ENCODE data around the gene NAA38. TPM values are rescaled to one million over a fixed set of nuclear protein-coding genes. Genes with fewer than 3 reads are reported as not detected.

NAA38 gene
- total RNA-seq, 2 experiments from 2014 or later: 62.1 to 71.7 TPM

DNA sequence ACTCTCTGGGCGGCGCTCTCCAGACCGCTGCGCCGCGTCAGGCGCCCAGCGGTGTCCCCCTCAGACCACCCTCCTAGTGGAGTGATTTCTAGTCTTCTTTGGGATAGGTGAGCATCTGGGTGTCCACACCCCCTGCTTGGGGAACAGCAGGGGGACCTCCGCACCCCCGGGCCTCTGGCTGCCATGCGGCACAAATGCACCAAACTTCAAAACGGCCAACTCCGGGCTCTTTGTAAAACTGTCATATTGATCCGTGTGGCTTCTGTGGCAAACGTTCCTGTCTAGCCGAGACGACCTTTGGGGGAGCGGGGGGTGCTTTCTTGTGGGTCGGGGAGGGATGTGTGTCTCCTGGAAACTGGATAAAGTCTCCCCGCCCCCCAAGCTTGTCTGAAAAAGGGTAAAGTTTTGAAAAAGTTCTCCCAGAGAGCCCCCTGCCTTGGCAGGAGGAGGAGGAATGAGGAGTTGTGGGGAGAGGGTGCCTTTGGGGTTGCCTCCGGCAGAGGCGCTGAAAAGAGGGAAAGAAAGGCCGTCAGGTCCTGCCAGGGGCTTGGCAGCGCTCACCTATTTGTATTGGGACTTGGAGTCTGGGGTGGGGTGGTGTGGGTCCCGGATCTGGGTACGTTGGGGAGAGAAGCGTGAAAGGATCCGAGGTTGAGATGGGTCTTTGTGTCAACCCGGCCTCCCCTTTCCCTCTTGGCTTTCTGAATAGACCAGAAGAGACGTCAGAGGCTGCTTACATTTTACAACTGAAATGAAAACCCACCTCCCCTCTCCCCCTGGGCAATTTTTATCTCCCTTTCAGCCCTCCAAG, 29.1 kb upstream of the NAA38 start:
- ATAC-seq (ENCODE audit: low read depth): peak; percentile 8
- peaks cover 10% of the 10 kb centered on the region for H3K4me1 Mint-ChIP-seq
- no peaks in the 10 kb centered on the region for H3K27me3 Mint-ChIP-seq
- H3K4me3 Mint-ChIP-seq: no peak overlapping the region
- no peaks in the 10 kb centered on the region for H3K9me3 Mint-ChIP-seq
- no peak overlapping the region for H3K27ac Mint-ChIP-seq
- peaks cover 9% of the 10 kb centered on the region for H3K36me3 Mint-ChIP-seq
- peak; percentile 72 for DNase-seq
- POLR2A ChIA-PET: interaction anchor here (0.7 to 2.2 kb wide), 9 partner anchors 16 to 336 kb away, joined by 4 to 15 read pairs (median 6); partner anchors contain the start of genes CNTROB, CYB5D1, NAA38 and TP53

DNA sequence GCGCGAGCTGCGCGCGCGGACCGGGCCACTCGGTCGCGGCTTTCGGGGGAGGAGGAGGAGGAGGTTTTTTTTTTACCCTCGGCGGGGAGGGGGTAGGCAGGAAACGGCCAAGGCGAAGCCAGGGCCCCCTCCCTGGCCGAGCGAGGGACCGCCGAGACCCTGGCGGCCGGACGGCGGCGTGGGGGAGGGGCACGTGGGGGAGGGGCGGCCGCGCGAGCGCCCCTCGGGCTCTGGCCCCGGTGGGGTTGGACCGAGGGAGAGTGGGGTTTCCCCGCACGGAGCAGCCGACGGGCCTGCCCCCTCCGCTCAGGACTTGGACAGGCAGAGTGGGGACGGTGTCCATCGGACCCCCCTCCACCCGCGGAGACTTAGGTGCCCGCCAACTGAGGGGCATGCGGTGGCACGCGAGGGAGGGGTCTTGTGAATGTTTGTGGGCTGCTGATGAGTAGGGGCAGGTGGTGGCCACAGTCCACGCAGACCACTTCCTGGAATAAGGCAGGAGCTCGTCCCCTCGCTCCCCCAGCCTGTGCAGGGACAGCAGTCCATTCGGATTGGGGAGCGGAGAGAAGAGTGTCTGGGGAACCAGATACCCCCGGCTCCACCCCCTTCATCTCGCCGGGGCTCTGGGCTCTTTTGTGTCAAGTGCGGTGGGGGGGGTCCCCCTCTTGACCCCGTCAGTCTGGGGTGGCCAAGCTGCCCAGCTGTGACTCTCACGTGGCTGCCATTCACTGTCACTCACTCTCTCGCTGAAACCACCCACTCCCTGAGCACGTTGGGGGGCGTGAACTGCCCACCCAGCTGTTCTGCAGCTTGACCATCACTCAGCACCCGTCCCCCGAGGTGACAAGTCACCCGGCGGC, 28.2 kb upstream of the NAA38 start:
- Mint-ChIP-seq H3K36me3 (peaks cover 6% of the 10 kb centered on the region), H3K27ac (peak overlapping the region; percentile 67), H3K4me1 (peaks cover 10% of the 10 kb centered on the region), H3K4me3 (peak overlapping the region; percentile 48), H3K27me3 (no peaks in the 10 kb centered on the region), H3K9me3 (no peaks in the 10 kb centered on the region)
- peak; percentile 75 for DNase-seq
- POLR2A ChIA-PET: interaction anchor here (0.7 to 2.2 kb wide), 9 partner anchors 15 to 337 kb away, joined by 4 to 15 read pairs (median 6); partner anchors contain the start of genes CNTROB, CYB5D1, NAA38 and TP53
- peak; percentile 8 for ATAC-seq (ENCODE audit: low read depth)

DNA sequence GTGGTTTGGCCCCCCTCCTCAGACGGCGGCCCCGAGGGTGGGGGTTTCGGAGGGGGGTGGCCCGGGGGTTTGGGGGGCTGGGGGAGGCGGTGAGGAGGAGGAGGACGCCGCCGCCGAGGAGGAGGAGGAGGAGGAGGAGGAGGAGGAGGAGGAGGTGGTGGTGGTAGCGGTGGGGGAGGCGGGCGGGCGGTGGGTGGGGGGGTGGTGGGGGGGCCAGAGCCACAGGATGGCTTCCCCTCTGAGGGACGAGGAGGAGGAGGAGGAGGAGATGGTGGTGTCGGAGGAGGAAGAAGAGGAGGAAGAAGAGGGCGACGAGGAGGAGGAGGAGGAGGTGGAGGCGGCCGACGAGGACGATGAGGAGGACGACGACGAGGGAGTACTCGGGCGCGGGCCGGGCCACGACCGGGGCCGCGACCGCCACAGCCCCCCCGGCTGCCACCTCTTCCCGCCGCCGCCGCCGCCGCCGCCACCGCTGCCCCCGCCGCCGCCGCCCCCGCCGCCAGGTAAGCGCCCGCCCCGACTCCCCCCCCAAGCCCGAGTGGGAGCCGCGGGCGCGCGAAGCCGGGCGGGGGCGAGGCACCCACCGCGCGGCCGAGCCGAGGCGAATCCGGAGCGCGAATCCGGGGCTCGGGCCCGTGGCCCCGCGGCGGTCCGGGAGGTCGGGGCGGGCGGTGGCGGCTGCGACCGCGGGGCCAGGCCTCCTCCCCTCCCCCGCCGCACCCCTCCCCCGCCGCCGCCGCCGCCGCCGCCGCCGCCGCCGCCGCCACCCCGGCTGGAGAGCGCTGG, 27.4 kb upstream of the NAA38 start:
- ATAC-seq (ENCODE audit: low read depth) (no peak), DNase-seq (no peak)
- no peaks in the 10 kb centered on the region for H3K27me3 Mint-ChIP-seq
- no peaks in the 10 kb centered on the region for H3K9me3 Mint-ChIP-seq
- H3K4me1 Mint-ChIP-seq: peaks cover 10% of the 10 kb centered on the region
- POLR2A ChIA-PET: interaction anchor here (1.0 to 2.2 kb wide), 6 partner anchors 14 to 402 kb away, joined by 3 to 15 read pairs (median 6); partner anchors contain the start of genes CYB5D1, NAA38, TP53 and WRAP53
- H3K27ac Mint-ChIP-seq: peak overlapping the region; percentile 88
- peaks cover 3% of the 10 kb centered on the region for H3K36me3 Mint-ChIP-seq
- H3K4me3 Mint-ChIP-seq: peak overlapping the region; percentile 78

DNA sequence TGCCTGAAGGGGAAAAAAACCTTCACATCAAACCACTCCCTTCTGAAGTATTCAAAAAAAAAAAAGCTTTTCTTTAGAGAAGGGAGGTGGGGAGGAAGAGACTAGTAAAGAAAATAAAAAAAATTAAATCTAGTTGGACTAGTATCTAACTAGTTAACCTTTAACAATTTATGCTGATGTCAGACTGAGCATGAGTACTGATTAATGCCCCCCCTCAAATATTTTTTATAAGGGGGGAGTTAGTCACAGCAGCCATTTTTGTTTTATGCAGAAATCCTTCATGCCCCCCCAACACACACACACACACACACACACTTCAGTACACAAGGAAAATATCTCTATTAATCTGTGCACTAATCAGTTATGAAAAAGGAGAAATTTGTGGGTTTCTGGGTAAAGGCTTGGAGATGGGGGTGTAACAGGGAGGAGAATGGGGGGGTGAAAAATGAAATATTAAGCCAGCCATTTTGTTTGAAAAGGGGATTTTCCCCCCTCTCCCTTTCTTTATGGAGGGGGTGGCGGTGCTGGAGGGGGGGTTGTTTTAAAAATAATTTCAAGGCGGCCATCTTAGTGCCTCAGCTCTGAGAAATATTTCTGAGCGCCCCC, 26.5 kb upstream of the NAA38 start:
- Mint-ChIP-seq H3K9me3 (no peaks in the 10 kb centered on the region), H3K36me3 (no peaks in the 10 kb centered on the region), H3K4me1 (peaks cover 4% of the 10 kb centered on the region), H3K27ac (peak overlapping the region; percentile 73), H3K27me3 (no peaks in the 10 kb centered on the region), H3K4me3 (peak overlapping the region; percentile 77)
- DNase-seq (no peak), ATAC-seq (ENCODE audit: low read depth) (no peak)
- POLR2A ChIA-PET: interaction anchor here (1.0 kb wide), 1 partner anchor 403 kb away, joined by 3 read pairs; no protein-coding TSS in a partner anchor

DNA sequence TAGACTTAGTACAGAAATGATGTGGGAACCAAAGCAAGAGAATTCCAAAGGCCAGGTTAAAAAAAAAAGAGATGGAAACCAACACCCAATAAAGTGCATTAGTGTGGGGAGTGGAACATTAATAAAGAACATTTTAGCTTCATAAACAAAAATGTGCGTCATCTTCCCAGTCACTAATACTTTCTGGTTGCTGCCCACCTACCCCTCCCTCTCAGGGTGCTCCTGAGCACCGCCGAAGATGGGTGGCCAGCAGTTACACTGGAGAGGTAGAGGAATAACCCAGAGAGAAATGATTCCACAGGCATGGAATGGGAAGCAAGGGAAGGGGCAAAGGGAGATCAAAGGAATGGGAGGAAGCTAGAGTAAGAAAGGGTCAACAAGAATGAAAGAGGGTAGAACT, 25.3 kb upstream of the NAA38 start:
- Mint-ChIP-seq H3K27me3 (no peaks in the 10 kb centered on the region), H3K36me3 (no peaks in the 10 kb centered on the region), H3K4me1 (peaks cover 4% of the 10 kb centered on the region), H3K27ac (no peak overlapping the region), H3K9me3 (no peaks in the 10 kb centered on the region), H3K4me3 (no peak overlapping the region)
- ATAC-seq (ENCODE audit: low read depth) (no peak), DNase-seq (no peak)
- POLR2A ChIA-PET: interaction anchor here (1.1 to 1.5 kb wide), 3 partner anchors 13 to 25 kb away, joined by 3 to 5 read pairs (median 3); partner anchors contain the start of gene NAA38

DNA sequence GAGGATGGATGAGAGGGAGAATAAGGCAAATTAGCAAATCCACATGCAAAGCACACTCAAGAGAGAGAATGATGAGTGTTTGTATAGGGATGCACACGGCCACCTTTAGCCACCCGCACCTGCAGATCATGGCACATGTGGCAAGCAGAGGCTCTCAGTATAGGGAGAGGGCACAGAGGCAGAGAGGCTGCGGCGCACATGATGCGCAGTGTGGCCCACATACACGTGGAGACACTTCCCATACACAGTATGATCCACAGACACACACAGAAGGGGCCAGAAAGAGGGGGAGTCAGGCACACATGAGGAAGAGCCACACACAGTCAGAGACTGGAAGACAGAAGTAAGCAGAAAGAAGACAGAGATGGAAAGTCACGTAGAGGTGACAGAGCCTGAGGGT, 24.7 kb upstream of the NAA38 start:
- ATAC-seq (ENCODE audit: low read depth): no peak
- peaks cover 1% of the 10 kb centered on the region for H3K36me3 Mint-ChIP-seq
- DNase-seq: no peak
- H3K27ac Mint-ChIP-seq: no peak overlapping the region
- POLR2A ChIA-PET: interaction anchor here (1.3 to 1.5 kb wide), 2 partner anchors 12 to 13 kb away, joined by 3 to 5 read pairs; no protein-coding TSS in a partner anchor
- peaks cover 4% of the 10 kb centered on the region for H3K4me1 Mint-ChIP-seq
- H3K27me3 Mint-ChIP-seq: no peaks in the 10 kb centered on the region
- no peaks in the 10 kb centered on the region for H3K9me3 Mint-ChIP-seq
- H3K4me3 Mint-ChIP-seq: no peak overlapping the region

DNA sequence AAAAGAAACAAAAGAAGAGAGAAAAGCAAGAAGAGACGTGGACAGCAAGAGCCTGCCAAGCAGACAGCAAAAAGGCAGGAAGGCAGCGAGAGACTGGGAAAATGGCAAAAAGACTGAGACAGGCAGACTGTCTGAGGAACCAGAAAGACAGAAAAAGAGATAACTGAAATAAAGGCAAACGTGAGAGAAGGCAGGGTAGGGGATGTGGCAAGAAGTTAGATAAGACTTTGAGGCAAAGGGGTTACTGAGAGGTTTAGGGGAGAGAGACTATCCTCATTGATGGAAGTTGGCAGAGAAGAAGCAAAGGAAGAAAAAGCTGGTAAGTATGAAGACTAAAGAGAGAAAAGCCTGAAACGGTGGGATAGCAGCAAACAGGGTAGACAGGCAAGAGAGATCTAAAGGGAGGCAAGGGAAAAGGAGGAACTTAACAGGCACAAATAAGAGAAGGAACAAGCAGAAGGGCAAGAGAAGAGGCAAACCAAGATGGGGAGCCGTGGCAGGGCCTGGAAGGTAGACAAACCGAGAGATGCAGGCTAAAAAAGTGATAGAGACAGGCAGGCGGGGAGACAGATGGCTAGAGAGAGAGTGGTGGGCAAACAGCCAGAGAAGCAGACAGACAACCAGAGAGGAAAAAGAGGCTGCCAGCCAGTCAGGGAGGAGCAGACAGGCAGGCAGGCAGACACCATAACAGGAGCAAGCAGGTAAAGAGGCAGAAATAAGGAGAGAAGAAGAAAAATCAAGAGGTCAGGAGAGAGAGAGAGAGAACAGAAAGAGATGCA, 24.1 kb upstream of the NAA38 start:
- no peak for DNase-seq
- no peaks in the 10 kb centered on the region for H3K27me3 Mint-ChIP-seq
- H3K36me3 Mint-ChIP-seq: peaks cover 1% of the 10 kb centered on the region
- ATAC-seq (ENCODE audit: low read depth): no peak
- H3K4me3 Mint-ChIP-seq: no peak overlapping the region
- no peaks in the 10 kb centered on the region for H3K9me3 Mint-ChIP-seq
- POLR2A ChIA-PET: interaction anchor here (1.5 kb wide), 1 partner anchor 11 kb away, joined by 5 read pairs; no protein-coding TSS in a partner anchor
- no peak overlapping the region for H3K27ac Mint-ChIP-seq
- peaks cover 3% of the 10 kb centered on the region for H3K4me1 Mint-ChIP-seq

DNA sequence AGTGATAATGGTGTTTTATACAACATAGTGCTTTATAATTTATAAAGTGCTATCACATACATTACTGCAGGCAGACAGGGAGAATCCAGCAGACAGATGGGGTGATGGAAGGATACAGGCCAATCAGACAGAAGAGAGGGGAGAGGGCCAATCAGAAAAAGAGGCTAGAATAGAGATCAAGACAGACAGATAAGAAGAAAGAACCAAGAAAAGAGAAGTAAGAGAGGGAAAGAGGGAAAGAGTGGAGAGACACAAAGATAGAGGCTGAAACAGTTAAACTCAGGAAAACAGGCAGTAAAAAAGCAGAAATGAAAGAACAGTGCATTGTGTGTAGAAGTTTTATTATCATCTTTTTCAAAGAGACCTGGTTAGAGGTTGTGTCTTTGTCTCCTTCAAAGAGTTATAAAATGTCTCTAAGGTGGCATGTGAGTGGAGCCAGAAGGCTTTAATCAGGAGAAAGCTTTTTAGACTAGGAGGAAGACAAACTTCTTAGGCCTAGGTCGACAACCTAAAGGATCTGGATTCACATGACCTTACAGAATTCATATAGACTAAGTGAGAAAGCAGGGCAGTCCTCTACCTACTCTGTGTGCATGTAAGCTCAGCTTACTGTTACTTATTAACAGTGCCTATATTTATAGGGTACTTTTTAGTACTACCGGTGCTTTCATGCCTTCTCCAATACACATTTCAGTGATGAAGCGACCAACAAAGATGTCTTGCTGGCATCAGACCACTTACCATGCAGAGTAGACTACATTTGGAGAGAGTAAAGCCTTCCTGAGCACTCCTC, 22.9 kb upstream of the NAA38 start:
- H3K4me3 Mint-ChIP-seq: no peak overlapping the region
- H3K27ac Mint-ChIP-seq: no peak overlapping the region
- DNase-seq: no peak
- ATAC-seq (ENCODE audit: low read depth): no peak
- peaks cover 3% of the 10 kb centered on the region for H3K36me3 Mint-ChIP-seq
- H3K9me3 Mint-ChIP-seq: no peaks in the 10 kb centered on the region
- POLR2A ChIA-PET: no interaction called here
- H3K27me3 Mint-ChIP-seq: no peaks in the 10 kb centered on the region
- peaks cover 3% of the 10 kb centered on the region for H3K4me1 Mint-ChIP-seq

DNA sequence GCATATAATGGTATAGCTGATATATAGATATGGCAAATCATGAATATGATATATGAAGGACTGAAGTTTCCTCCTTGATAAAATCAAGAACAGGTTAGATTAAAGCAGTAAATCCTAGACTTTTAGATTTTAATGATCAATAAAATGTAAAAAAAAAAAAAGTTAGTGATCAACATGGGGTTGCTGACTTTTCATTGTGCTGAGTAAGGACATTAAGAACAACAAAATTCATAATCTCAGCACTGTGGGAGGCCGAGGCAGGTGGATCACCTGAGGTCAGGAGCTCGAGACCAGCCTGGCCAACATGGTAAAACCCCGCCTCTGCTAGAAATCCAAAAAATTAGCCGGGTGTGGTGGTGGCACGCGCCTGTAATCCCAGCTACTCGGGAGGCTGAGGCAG, 20.9 kb upstream of the NAA38 start:
- H3K4me1 Mint-ChIP-seq: peaks cover 5% of the 10 kb centered on the region

DNA sequence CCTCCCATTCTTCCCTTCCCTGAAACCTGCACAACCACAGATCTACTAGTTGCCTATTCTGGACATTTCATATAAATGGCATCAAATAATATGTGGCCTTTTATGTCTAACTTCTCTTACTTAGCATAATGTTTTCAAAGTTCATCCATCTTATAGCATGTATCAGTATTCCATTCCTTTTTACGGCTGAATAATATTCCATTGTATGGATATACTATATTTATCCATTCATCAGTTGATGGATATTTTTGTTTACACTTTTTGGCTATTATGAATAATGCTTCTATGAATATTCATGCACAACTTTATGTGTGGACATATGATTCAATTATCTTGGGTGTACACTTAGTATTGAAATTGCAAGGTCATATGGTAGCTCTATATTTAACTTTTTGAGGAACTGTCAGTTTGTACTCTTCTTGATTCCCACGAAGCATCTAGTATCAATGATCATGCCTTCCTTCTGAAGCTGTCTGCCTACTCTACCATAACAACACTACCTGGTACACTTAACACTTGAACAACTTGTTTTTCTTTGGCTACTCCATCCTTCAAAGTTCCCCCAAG, 18.5 kb upstream of the NAA38 start:
- DNase-seq (no peak), ATAC-seq (ENCODE audit: low read depth) (no peak)
- H3K9me3 Mint-ChIP-seq: no peaks in the 10 kb centered on the region
- no peak overlapping the region for H3K27ac Mint-ChIP-seq
- H3K4me1 Mint-ChIP-seq: peaks cover 10% of the 10 kb centered on the region
- H3K36me3 Mint-ChIP-seq: peaks cover 18% of the 10 kb centered on the region
- H3K4me3 Mint-ChIP-seq: no peak overlapping the region
- H3K27me3 Mint-ChIP-seq: no peaks in the 10 kb centered on the region
- POLR2A ChIA-PET: interaction anchor here (1.9 kb wide), 1 partner anchor 19 kb away, joined by 4 read pairs; the partner anchor contains the start of genes CYB5D1 and NAA38

More for the DNA sequence above, 20.9 kb upstream of the NAA38 start:
- ATAC-seq (ENCODE audit: low read depth) (no peak), DNase-seq (no peak)
- POLR2A ChIA-PET: no interaction called here
- no peak overlapping the region for H3K4me3 Mint-ChIP-seq
- H3K27ac Mint-ChIP-seq: no peak overlapping the region
- H3K36me3 Mint-ChIP-seq: peaks cover 14% of the 10 kb centered on the region
- H3K27me3 Mint-ChIP-seq: no peaks in the 10 kb centered on the region
- H3K9me3 Mint-ChIP-seq: no peaks in the 10 kb centered on the region

DNA sequence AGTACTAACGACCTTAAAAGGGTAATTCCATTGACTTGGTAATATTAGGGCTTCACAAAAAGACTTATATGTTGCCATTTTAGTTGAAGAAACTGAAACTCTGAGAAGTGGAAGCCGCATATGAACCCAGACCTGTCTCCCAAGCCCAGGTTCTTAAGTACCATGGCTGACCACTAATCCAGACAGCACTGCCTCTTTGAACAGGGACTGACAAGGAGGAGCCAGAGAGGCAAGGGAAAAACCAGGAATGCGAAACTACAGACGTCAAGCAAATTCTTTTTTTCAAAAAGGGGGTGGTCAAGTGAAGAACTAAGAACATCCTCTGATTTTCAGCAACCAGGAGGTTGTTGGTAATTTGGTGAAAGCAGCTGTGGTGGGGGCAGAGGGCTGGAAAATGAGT, 15.7 kb upstream of the NAA38 start:
- no peak overlapping the region for H3K4me3 Mint-ChIP-seq
- DNase-seq: no peak
- H3K36me3 Mint-ChIP-seq: peaks cover 19% of the 10 kb centered on the region
- H3K4me1 Mint-ChIP-seq: peaks cover 23% of the 10 kb centered on the region
- no peaks in the 10 kb centered on the region for H3K9me3 Mint-ChIP-seq
- H3K27ac Mint-ChIP-seq: no peak overlapping the region
- ATAC-seq (ENCODE audit: low read depth): no peak
- H3K27me3 Mint-ChIP-seq: no peaks in the 10 kb centered on the region
- POLR2A ChIA-PET: no interaction called here
